GM19023 (cell line): ENCODE measurements around the gene GLYATL1.

Source experiments
- ATAC-seq: cut with Tn5 transposase; IDR thresholded peaks from one replicate; pipeline ENCODE4 v1.9.1; 2021; ENCODE audit warnings: mild to moderate bottlenecking, moderate library complexity; ENCODE audit not compliant: unreplicated experiment

GLYATL1 gene

DNA sequence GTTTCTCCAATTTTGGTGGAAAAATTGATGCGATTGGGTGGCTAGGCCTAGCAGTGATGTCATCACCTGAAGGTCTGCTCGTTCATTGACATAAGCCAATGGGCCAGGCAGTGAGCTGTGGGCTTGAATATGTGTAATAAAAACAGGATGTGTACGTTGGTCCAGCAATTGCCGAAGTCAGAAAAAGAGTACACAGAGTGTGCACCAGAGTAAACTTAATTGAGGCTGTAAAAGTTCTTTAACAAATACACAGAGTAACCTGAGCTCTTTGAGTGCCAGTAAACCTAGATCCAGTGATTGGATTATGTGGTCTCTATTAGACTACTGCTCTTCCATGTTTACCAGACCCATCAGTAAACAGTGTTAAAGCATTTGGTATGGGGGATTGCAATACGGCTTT is 13.0 kb upstream of the GLYATL1 start:
- no peak for ATAC-seq

DNA sequence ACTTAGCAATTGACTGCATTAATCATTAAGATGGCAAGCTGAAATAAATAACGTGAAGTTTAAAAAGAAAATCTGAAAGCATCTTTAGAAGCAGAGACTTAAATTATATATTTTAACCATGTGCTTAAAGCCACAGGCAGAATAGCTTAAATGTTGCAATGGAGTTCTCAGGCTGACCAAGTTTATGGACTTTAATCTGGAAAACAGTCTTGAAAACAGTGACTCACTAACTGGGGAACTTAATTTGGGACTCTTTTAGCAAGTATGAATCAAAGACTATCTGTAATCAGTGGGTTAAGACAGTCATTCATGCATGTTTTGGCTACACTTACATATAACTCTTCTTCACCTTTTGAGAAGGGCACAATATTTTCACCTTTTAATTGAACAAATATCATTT is 12.6 kb upstream of the GLYATL1 start:
- ATAC-seq = no peak

DNA sequence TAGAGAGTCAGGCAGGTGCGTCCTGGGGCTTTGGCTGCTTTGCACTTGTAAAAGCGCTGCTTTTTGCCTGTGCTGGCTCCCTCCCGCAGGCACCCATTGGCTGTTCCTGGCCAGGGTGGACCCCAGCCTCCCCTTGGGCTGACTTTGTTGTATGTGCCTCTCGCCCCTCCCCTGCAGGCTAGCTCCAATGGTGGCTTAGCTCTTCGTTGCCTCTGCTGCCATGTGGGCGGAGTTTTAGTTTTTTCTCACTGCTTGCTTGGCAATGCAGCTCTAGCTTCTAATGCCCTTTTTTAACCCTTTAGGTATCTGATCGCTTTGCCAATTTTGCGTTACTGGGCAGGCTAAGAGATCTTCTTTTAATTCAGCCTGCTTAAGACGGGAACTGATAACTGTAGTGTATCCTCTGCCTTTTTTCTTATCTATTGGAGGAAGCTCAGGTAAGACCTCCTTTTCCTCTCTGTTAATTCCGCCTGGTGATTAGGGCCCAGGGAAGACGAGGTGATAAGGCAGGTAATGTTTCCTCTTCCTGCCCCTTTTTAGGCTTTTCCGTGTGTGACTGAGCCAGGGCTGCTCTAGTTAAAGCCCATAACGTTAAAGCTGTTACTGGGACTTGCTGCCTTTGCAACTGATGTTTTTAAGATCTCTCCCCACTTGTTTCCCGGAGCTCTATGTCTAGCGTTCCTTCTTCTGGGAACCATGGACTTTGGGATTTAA is 11.7 kb upstream of the GLYATL1 start:
- no peak for ATAC-seq

DNA sequence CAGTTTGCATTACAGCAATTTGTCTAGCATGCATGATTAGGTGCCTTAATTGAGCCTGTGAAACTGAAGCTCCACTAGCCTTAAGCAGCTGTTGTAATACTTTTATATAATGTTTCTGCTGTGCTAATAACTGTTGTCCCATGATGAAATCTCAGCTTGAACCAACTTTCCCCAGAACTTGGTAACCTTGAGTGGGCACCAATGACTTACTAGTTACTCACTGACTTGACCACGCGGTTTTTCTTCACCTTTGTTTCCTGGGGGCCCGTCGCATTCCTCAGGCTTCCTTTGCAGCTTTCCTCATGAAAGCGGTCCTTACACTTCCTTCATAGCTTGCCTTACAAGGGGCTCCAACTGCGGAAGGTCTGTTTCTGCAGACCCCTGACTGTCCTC is 11.2 kb upstream of the GLYATL1 start:
- no peak for ATAC-seq

DNA sequence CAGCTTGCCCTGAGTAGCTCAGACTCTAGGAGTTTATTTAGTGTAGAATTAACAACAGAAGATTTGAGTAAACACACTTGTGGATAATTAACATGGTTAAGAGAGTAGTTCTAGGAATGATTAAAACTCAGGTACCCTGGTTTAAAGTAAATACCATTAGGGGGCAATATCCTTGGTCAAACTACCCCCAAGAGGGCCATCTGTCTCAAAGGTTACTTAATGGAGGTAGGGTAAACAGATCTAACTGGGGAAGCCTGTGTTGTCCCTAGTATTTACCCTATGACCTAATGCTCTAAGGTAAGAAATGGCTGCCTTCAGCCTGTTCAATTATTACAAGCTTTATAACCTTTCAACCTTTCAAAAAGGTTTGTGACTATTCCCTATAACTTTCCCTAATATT is 10.6 kb upstream of the GLYATL1 start:
- ATAC-seq = no peak

DNA sequence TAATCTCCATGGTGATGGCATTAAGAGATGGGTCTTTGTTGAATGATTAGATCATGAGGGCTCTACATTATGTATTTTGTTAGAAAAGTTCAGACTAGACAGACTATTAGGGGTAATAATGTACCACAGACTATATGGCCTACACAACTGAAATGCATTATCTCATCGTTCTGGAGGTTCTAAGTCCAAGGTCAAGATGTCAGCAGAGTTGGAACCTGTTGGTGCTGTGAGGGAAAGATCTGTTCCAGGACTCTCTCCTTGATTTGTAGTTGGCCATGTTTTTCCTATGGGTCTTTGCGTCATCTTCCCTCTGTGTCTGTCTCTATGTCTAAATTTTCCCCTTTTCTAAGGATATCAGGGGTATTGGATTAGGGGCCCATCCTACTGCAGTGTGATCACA is 8.4 kb upstream of the GLYATL1 start:
- no peak for ATAC-seq

DNA sequence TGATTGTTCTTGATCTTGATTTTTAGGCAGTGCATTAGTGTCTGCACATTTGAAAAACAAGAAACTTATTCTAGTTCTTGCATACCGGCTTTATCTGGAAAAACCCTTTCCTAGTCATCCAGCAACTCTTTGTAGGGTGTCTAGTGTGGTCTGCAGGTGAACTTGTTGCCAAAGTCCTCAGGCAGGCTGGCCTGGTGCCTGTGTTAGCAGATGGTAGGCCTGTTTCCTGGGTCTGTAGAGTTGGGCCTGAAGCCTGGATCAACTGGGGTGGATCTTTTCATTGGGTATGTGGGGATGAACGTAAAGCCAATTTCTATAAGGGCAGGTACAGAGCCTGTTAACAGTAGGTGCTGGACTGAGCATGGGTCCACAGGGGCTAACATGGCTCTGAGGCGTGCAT is 5.6 kb upstream of the GLYATL1 start:
- no peak for ATAC-seq

DNA sequence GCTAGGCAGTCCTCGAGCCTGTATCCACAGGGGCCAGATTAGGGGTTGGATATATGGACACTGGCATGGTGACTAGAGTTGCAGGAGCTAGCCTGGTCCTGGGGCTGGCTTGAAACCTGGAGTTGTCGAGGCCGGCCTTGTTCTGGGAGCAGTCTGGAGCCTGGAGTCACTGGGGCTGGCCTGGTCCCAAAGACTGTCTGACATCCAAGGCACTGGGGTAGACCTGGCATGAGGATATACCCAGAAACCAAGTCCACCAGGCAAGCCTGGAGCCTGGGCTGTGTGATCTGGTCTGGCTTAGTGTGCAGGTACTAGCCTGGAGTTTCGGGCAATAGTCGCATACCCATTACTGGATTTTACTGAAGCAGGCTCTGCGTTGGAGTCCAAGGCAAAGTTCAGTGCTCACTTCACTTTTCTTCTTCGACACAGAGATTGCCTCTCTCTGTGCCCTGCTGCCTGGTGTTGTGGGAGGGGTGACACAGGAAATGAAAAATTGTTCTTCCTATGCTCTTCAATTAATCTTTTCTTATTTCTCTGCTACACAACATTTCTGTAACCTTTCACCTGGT is 4.3 kb upstream of the GLYATL1 start:
- ATAC-seq = no peak

DNA sequence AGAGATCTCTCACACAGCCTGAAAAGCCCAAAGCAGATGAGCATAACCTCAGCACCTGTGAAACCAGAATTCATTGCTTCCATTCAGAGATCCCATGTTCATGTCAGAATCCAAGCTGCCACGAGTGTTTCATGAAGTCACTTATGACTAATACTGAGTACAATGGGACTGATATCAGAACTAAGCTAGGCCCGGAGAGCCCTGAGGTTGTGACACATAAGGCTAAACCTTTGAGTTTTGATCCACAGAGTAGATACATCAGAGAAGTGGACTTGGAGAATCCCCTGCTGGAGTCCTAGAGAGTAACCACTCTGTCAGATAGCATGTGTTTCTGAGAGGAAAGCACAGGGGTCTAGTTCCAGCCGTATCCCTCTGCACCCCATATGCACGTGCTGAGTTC is 890 bp upstream of the GLYATL1 start:
- ATAC-seq = no peak

DNA sequence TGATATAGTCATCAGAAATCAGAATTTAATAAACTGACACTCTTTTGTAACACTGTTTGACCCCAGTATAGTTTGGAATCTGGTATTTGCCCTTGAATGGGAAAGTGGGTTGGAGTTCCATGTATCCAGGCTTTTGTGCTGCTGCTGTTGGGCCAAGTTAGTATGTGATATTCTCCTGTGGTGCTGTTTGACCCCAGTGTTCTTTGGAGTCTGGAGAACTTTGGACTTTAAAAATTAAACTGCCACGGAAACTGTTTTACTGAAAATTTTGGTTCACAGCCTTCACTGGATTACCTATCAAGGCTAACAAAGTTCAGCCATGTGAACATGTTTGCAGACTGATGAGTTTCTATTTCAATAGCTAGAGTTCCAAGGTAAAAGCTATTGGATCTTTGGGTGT is 740 bp downstream of the GLYATL1 start:
- no peak for ATAC-seq

DNA sequence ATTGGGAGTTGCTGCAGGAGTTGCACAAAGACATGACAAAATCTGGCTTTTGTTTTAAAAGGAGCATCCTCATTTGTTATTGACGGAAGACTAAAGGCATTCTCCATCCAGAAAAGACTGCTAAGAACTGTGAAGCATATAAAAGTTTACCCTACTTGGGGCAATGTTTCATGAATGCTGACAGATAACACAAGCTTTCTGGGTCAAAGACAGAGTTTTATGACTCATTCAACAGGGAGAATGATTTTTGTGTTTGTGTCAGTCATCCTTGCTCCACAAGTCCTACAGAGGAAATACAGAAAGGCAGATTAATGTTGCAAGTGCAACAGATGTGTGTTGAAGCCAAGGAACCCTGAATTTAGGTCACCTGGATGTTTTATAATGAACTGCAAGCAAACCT is 2.5 kb downstream of the GLYATL1 start:
- ATAC-seq = no peak

DNA sequence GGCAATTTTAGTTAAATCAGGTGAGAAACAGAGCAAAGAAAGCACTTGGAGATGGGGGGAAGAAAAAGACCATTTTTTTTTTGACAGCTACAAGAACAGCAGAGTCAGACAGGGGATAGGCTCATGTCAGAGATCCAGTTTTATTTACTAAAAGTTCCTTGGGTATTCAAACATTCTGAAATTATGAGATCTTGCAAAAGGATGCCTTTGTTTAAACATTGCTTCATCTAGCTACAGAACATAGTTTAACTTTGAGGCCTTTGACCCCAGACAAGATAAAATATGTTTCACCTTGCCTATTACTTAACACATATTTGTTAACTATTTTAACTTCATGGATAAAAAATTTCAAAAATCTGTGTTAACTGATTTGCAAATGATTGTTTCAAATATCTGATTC is 6.4 kb downstream of the GLYATL1 start:
- no peak for ATAC-seq

DNA sequence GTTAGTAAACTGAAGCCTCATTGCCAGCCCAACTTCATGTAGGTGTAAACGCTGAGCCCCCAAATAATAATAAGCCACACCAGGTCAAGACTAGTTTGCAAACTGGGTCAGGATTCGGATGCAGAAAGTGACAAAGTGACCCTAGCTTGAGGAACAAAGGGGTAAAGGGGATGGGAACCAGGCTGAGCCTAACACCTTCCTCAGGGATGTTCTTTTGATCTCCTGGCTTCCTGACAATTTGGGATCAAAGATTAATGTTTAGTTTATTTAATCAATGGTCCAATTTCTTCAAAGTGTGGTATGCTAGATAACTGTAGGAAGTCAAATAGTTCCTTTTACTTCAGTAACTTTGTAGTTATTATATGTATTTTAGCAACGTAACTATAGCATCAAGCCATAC is 9.9 kb downstream of the GLYATL1 start:
- no peak for ATAC-seq

DNA sequence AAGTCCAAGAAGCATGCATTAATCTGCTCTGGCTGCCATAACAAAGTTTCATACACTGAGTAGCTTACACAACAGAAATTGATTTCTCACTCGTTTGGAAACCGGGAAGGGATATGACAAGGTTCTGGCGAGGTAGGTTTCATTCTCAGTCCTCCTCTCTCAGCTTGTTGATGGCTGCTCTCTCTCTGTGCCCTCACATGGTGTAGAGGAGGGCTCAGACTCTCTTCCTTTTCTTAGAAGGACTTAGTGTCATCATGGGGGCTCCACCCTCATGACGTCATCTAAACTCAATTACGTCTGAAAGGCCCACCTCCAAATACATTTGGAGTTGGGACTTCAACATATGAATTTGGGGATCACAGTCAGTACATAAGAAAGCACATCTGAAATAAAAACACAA is 18.6 kb downstream of the GLYATL1 start:
- ATAC-seq = no peak

DNA sequence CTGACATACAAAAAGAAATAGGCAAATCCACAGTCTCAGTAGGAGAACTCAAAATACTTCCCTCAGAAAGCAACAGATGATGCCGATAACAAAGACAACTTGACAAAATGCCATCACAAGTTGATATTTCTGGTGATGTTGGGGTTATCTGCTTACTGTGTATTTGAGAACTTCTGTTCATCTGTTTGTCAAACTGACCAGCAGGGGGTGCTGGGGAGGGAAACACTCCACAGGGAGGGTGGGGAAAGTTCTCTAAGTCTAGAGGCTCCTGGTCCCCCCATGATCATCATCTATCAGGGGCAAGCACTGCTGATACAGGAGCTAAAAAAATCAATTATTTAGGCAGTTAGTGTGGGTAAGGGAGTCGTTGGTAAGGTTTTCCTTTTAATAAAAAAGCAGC is 19.2 kb downstream of the GLYATL1 start:
- ATAC-seq = peak; percentile 76

DNA sequence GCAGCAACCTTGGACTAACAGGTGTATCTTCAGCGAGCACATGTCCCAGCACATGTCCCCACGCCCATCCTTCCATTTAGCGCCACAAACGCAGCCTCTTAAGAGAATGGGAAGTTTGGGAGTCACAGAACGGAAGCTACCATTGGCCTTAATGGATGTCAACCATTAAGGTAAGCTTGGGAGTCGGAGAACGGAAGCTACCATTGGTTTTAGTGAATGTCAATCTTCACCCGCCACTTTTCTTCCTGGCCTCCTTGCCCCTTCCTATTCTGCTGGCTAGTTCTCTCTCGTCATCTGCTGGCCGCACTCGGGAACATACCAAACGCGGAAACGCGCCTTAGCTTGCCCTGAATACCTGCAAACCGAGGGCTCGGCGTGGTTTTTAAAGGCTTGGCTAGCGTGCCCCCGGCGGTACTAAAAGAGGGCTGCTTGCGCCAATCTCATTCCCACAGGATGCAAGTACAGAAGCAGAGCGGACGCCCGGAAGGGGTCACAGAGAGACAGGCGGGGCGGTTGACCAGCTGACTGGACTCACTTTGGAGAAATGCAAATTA is 24.3 kb downstream of the GLYATL1 start:
- no peak for ATAC-seq

DNA sequence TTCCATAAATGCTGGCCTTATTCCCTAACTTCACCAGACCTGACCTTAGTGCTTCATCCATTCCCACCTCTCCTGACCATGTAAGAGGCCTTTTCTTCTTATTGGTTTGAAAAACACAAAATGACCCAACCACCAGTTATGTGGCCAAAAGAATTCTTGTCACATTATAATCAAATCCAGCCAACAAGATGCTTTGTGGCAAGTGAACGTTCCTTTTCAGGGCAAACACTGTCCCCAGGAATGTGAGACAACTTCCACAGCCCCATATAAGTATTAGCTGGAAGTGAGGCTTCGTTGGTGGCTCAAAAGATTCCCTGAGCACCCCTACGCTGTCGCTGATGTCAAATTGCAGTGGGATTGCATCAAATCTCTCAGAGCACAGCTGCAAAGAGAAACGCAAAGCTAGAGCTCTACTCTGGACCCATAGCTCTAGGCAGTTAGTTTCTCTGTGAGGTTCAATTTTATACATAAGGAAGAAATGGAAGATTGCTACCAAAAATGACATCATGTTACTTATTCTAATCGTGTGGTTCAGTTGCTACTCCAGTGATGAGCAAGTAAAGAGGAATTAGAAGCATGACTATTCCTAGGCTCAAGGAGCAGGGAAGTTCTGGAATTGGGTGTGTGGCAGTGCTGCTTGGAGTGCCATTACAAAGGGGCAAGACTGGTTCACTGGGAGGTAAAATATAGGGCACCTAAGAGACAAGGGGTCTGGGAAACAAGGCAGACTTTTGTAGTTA is 26.1 kb downstream of the GLYATL1 start:
- no peak for ATAC-seq

DNA sequence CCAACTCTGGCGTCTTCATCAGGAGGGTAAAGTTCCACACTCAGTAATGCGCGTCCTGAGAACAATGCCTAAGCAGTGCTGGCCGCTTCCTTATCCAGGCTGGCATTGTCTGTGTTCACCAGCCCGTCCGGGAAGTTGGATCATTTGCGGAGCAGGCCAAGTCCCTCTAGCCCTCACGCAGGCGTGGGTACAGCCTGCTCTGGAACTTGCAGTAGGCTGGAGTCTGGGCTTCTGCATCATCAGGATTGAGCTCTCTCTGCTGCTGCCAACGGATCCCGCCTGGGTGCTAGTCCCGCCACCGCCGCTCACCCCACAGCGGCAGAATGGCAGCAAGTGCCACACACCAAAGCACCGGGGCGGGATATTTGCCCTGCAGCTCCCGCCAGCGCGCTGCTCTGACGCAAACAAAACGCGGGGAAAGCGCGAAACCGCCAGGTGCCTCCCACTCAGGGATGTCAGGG is 29.0 kb downstream of the GLYATL1 start:
- ATAC-seq = no peak

DNA sequence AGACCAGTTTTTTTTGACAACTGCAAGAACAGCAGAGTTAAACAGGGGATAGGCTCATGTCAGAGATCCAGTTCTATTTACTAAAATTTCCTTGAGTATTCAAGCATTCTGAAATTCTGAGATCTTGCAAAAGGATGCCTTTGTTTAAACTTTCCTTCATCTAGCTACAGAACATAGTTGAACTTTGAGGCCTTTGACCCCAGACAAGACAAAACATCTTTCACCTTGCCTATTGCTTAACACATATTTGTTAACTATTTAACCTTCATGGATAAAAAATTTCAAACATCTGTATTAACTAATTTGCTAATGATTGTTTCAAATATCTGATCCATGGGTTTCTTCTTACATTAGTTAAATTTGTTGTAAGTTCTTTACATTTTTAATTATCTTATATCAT is 38.2 kb downstream of the GLYATL1 start:
- ATAC-seq = no peak

DNA sequence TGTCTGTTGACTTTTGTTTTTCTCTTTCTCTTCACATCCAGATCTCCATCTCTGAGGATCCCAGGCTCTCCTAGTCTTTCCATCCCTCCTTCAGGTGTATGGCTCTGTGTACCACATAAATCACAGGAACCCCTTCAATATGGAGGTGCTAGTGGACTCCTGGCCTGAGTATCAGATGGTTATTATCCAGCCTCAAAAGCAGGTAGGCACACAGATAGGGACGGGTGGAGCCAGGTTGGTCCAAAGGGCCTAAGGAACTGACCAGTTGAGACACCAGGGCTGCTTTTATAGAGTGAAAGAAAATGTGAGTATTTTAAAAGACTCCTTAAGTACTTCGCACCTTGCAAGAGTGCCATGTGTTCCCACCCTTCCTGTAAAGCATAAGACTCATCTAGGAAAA is 39.9 kb downstream of the GLYATL1 start:
- no peak for ATAC-seq

DNA sequence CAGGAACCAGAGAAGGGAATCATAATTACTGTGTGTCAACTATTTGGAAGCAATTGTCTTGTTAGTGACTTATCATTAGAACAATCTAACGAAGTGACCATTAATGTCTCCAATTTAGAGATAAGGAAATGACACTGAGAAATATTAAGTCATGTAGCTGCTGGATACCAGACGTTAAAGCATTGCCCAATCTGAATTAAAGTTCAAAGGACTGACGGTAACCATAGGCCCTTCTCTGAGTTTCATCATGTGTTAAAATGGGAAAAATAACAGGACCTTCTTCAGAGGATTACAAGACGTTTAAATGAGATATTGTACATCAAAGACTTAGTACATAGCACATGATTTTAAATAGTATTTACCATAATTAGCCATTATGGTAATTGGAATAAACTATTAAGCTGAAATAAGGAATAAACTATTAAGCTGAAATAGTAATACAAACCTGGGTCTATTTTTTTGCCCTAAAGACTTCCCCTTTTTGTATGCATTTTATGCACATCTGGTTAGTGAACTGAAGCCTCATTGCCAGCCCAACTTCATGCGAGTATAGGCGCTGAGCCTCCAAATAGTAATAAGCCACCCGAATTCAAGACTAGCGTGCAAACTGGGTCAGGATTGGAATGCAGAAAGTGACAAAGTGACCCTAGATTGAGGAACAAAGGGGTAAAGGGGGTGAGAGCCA is 41.0 kb downstream of the GLYATL1 start:
- no peak for ATAC-seq
